NCI-H69 (cell line): Measurements from ENCODE around the gene HOXB5.
A peak's percentile ranks its signal among the peaks of the same experiment; 100 is the strongest.

ENCODE experiments used
- DNase-seq: peaks from one replicate; lab custom pipeline; 2025; lab: John Stamatoyannopoulos, UW

The HOXB5 gene

GRCh38 chr17:48629411-48629759, 35.8 kb upstream of the HOXB5 start:
- no peak for DNase-seq

- peak; percentile 35 for DNase-seq
Measured at GRCh38 chr17:48628649-48629410, 35.3 kb upstream of the HOXB5 start.

- DNase-seq = peak; percentile 35
Measured at GRCh38 chr17:48627623-48628521, 34.3 kb upstream of the HOXB5 start.

GRCh38 chr17:48627118-48627597, 33.6 kb upstream of the HOXB5 start:
- DNase-seq = no peak

GRCh38 chr17:48626245-48627117, 32.9 kb upstream of the HOXB5 start, which contains the start of gene HOXB9:
TSS of gene HOXB9 (minus strand) at chr17:48626358. CDS start at chr17:48626269, 89 bp downstream.
- peak; percentile 79 for DNase-seq

GRCh38 chr17:48625495-48626244, 32.1 kb upstream of the HOXB5 start:
- DNase-seq = peak; percentile 81

- peak; percentile 83 for DNase-seq
Measured at GRCh38 chr17:48624544-48625494, 31.2 kb upstream of the HOXB5 start.

- no peak for DNase-seq
Measured at GRCh38 chr17:48624118-48624517, 30.5 kb upstream of the HOXB5 start.

GRCh38 chr17:48623583-48623982, 30.0 kb upstream of the HOXB5 start:
- no peak for DNase-seq

GRCh38 chr17:48622857-48623256, 29.3 kb upstream of the HOXB5 start:
- DNase-seq = no peak

GRCh38 chr17:48621410-48622392, 28.1 kb upstream of the HOXB5 start:
- no peak for DNase-seq

- no peak for DNase-seq
Measured at GRCh38 chr17:48620461-48621139, 27.0 kb upstream of the HOXB5 start.

- DNase-seq = no peak
Measured at GRCh38 chr17:48619826-48620449, 26.4 kb upstream of the HOXB5 start.

GRCh38 chr17:48618256-48618896, 24.8 kb upstream of the HOXB5 start:
- DNase-seq = peak; percentile 88

GRCh38 chr17:48617471-48618255, 24.1 kb upstream of the HOXB5 start:
- peak; percentile 56 for DNase-seq

GRCh38 chr17:48616717-48617470, 23.3 kb upstream of the HOXB5 start:
- no peak for DNase-seq
